Measurements from ENCODE around the gene NUDT4. TPM values are rescaled to one million over a fixed set of nuclear protein-coding genes. Genes with fewer than 3 reads are reported as not detected.

The NUDT4 gene
- total and polyA plus RNA-seq, 9 of the 15 experiments (the other 6 are each of a cell fraction or from before 2014, with no cell fraction given) = 38.1 to 164 (median 99.2) TPM

DNA sequence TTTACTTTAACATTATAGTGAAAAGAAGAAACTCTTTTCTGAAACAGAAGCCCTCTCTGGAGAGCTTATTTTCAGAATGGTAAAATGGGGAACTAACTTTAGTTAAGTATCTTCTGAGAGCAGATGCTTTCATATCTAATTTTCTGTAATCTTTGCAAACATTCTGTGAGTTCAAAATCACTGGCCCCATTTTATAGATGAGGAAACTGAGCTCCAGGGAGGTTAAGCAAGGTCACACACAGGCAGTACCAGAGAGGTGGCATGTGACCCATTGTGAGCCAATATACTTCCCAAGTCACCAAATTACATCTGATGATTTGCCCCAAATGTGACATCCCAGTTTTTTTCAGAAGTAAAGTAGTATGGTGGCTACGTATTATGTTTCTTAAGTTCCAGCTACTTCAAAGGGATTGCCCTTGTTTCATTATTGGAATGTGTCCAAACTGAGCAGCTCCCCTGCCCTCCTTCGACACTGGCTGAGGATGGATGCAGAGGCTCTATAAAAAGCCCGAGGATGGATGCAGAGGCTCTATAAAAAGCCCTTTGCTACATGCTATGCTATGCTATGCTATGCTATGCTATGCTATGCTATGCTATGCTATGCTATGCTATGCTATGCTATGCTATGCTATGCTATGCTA, 36.2 kb upstream of the NUDT4 start:
- no TSS peak for BruUV-seq (replicated peaks)
- WGBS (ENCODE audit: insufficient coverage, low coverage, missing lambda C conversion rate) = 83% methylated on average over 3 of the region's 3 CpGs
- no peaks in the 10 kb centered on the region for H4K20me1 ChIP-seq (replicated peaks; ENCODE audit: control insufficient read depth, insufficient read depth, low read length)
- TF ChIP-seq CHD4 (IDR thresholded peaks at IDR 0.05; ENCODE audit: insufficient read depth, insufficient replicate concordance, low read depth, low read length, poor library complexity, severe bottlenecking) = peak; percentile 94
- TF ChIP-seq RAD51 (IDR thresholded peaks at IDR 0.05; ENCODE audit: borderline replicate concordance, low read depth) = no peak
- peak; percentile 23; the same call in 1 of the 2 replicates for TF ChIP-seq PHB2 (IDR thresholded peaks at IDR 0.05; ENCODE audit: low read depth)
- TF ChIP-seq CBFA2T2 (conservative IDR thresholded peaks at IDR 0.05) = 0 out of 2 replicates have a peak, but pooled peaks have one; percentile 29
- TF ChIP-seq DNMT1 (IDR thresholded peaks at IDR 0.05) = no peak
- TF ChIP-seq SMARCA5 (IDR thresholded peaks at IDR 0.05) = peak; percentile 96
- no peak for TF ChIP-seq MGA (IDR thresholded peaks at IDR 0.05)
- TF ChIP-seq ZBTB1 (CRISPR knock-in tag; IDR thresholded peaks at IDR 0.05; ENCODE audit: borderline replicate concordance, low read depth) = 0 out of 2 replicates have a peak, but pooled peaks have one; percentile 23
- TF ChIP-seq CCNT2 (IDR thresholded peaks at IDR 0.05; ENCODE audit: borderline replicate concordance, extremely low read depth, insufficient read length, low read depth, low read length) = peak; percentile 38
- no peak for TF ChIP-seq ATF7 (IDR thresholded peaks at IDR 0.05)
- TF ChIP-seq ADNP (tag; IDR thresholded peaks at IDR 0.05) = peak; percentile 100
- no peak for TF ChIP-seq EHMT2 (IDR thresholded peaks at IDR 0.05)

More for the DNA sequence above, 36.2 kb upstream of the NUDT4 start:
- ChIA-PET POLR2A (interaction anchor here (1.0 to 1.5 kb wide), 3 partner anchors 11 to 97 kb away, joined by 3 to 5 read pairs (median 3); no protein-coding TSS in a partner anchor), CTCF (ENCODE audit: low intra/inter-chr PET ratio) (no interaction called here)
- H3K4me2 ChIP-seq (ENCODE audit: insufficient read depth, low read length) = no peak overlapping the region
- ATAC-seq (no peak), FAIRE-seq (peak; percentile 58), DNase-seq (ENCODE audit: extremely low read depth in 1 of 4, low spot score in 3 of 4) (no peak)
- intact Hi-C loops (cut with micrococcal nuclease) = no loop called here
- no peaks in the 10 kb centered on the region for H3K36me3 ChIP-seq (ENCODE audit: control insufficient read depth, insufficient read depth, low read length)
- H3K79me2 ChIP-seq (ENCODE audit: control insufficient read depth, insufficient read depth, low read length) = no peaks in the 10 kb centered on the region
- no peak overlapping the region for H2AFZ ChIP-seq (ENCODE audit: low read depth, low read length)
- in situ Hi-C loops (cut with MboI) = no loop called here
- no peak overlapping the region for H3K4me3 ChIP-seq
- H3K9me1 ChIP-seq (ENCODE audit: control insufficient read depth, insufficient read depth, low read length) = no peaks in the 10 kb centered on the region
- peaks cover 0 to 4% of the 10 kb centered on the region in 2 experiments; a peak in 2 of 5 replicates for H3K4me1 ChIP-seq (replicated peaks in 1 of 2; ENCODE audit: control insufficient read depth in 2 of 2, insufficient read depth in 2 of 2, low read length in 2 of 2)
- H3K9me3 ChIP-seq (replicated peaks; ENCODE audit: control insufficient read depth, insufficient read depth, low read depth, low read length) = no peaks in the 10 kb centered on the region
- H3K27ac ChIP-seq (ENCODE audit: extremely low read depth, low read depth, low read length) = no peak overlapping the region
- no peaks in the 10 kb centered on the region for H3K27me3 ChIP-seq (ENCODE audit: control insufficient read depth in 2 of 2, insufficient read depth in 2 of 2, low read length in 2 of 2)
- no peak overlapping the region for H3K9ac ChIP-seq (ENCODE audit: insufficient read depth in 1 of 2, low read depth in 2 of 2, low read length in 2 of 2)
